ENCODE data around the gene COPS4.
"Not testable (repeated sequence)": the region's sequence is repeated elsewhere in the genome, so short reads cannot be mapped to it uniquely, and the experiment has no call there.

Gene COPS4

GRCh38 chr4:83089410-83090157, 54.6 kb downstream of the COPS4 start:
- FAIRE-seq: no peak

GRCh38 chr4:83093060-83093640, 58.2 kb downstream of the COPS4 start:
- FAIRE-seq: no peak

GRCh38 chr4:83096397-83096796, 61.4 kb downstream of the COPS4 start:
- FAIRE-seq: no peak

GRCh38 chr4:83104991-83105390, 70.0 kb downstream of the COPS4 start:
- FAIRE-seq: no peak

GRCh38 chr4:83107631-83108030, 72.6 kb downstream of the COPS4 start:
- no peak for FAIRE-seq

GRCh38 chr4:83108101-83108861, 73.3 kb downstream of the COPS4 start:
- no peak for FAIRE-seq

GRCh38 chr4:83109480-83110222, 74.7 kb downstream of the COPS4 start:
- FAIRE-seq: no peak

- no peak for FAIRE-seq
Observed at GRCh38 chr4:83110223-83110945, 75.4 kb downstream of the COPS4 start.

- FAIRE-seq: no peak
Observed at GRCh38 chr4:83110970-83111750, 76.2 kb downstream of the COPS4 start.

- not testable (repeated sequence) for FAIRE-seq
Observed at GRCh38 chr4:83111751-83112141, 76.8 kb downstream of the COPS4 start.

- no peak for FAIRE-seq
Observed at GRCh38 chr4:83112231-83112630, 77.2 kb downstream of the COPS4 start.

GRCh38 chr4:83112678-83113428, 77.9 kb downstream of the COPS4 start:
- FAIRE-seq: no peak

GRCh38 chr4:83113429-83113786, 78.4 kb downstream of the COPS4 start:
- no peak for FAIRE-seq

GRCh38 chr4:83114576-83114975, 79.6 kb downstream of the COPS4 start, which contains the start of gene PLAC8:
PLAC8 (minus strand) TSS chr4:83114729; CDS start chr4:83107921, 6,808 bp downstream.
- no peak for FAIRE-seq

- no peak for FAIRE-seq
Observed at GRCh38 chr4:83115000-83115399, 80.0 kb downstream of the COPS4 start.

- FAIRE-seq: no peak
Observed at GRCh38 chr4:83115656-83116285, 80.8 kb downstream of the COPS4 start.

- FAIRE-seq: no peak
Observed at GRCh38 chr4:83118869-83119268, 83.9 kb downstream of the COPS4 start.

GRCh38 chr4:83121246-83121645, 86.3 kb downstream of the COPS4 start:
- no peak for FAIRE-seq

- no peak for FAIRE-seq
Observed at GRCh38 chr4:83124111-83124780, 89.3 kb downstream of the COPS4 start.

Measured in endometrium (tissue), 2 donors.